Sigmoid colon (tissue), 7 donors: ENCODE results near the gene MAP3K15. TPM values are rescaled to one million over a fixed set of nuclear protein-coding genes. Genes with fewer than 3 reads are reported as not detected.
"Not testable (repeated sequence)": the region's sequence is repeated elsewhere in the genome, so short reads cannot be mapped to it uniquely, and the experiment has no call there.

Experiments
- DNase-seq: peaks from one replicate; pipeline ENCODE4 v3.0.0-alpha.2; 2019
- H3K27ac ChIP-seq, 4 donors: fragments of 200-600 bp; sonication (generic); one replicate each; pipeline ENCODE4 v1.5.1; 2016 to 2019; ENCODE audit warnings: mild to moderate bottlenecking in 1 of 4
- H3K27me3 ChIP-seq, 3 donors: fragments of 200-600 bp; sonication (generic); one replicate each; pipeline ENCODE4 v1.5.1; 2019; ENCODE audit warnings: mild to moderate bottlenecking in 1 of 3
- H3K36me3 ChIP-seq, 4 donors: fragments of 200-600 bp; sonication (generic); one replicate each; pipeline ENCODE4 v1.5.1; 2016 to 2019
- H3K4me1 ChIP-seq, 4 donors: fragments of 200-600 bp; sonication (generic); one replicate each; pipeline ENCODE4 v1.5.1; 2017 to 2019
- H3K4me3 ChIP-seq, 4 donors: fragments of 200-600 bp; sonication (generic); one replicate each; pipeline ENCODE4 v1.5.1; 2017 to 2019; ENCODE audit warnings: mild to moderate bottlenecking in 2 of 4, moderate library complexity in 1 of 4
- H3K9me3 ChIP-seq, 4 donors: fragments of 200-600 bp in 3 of 4; sonication (generic) in 3 of 4; one replicate each; pipeline versions ENCODE4 v1.5.1 to v1.6.1; 2013 to 2019
- CTCF ChIP-seq, 4 experiments: fragments of 450-650 bp in 3 of 4; fragments of 200-600 bp in 1 of 4; IDR thresholded peaks; one replicate each; pipeline ENCODE4 v1.5.1; 2016 to 2019; ENCODE audit warnings: antibody characterized with exemption in 4 of 4, mild to moderate bottlenecking in 3 of 4, moderate library complexity in 2 of 4
- EP300 ChIP-seq, 4 donors: sonication (generic); formaldehyde crosslinking; IDR thresholded peaks; one replicate each; pipeline ENCODE4 v1.6.1; 2017; ENCODE audit warnings: antibody characterized with exemption in 4 of 4
- POLR2A ChIP-seq, 2 donors: fragments of 450-650 bp; IDR thresholded peaks; one replicate each; pipeline ENCODE4 v1.6.1; 2016; ENCODE audit warnings: antibody characterized with exemption in 2 of 2, mild to moderate bottlenecking in 2 of 2, moderate library complexity in 2 of 2
- POLR2AphosphoS5 ChIP-seq, 4 donors: sonication (generic); formaldehyde crosslinking; IDR thresholded peaks; one replicate each; pipeline ENCODE4 v1.6.1; 2017; ENCODE audit warnings: antibody characterized with exemption in 4 of 4
- WGBS, 2 donors: extraction: QIAGEN DNeasy Blood & Tissue Kit; methylation state at CpG; one replicate each; pipeline ENCODE4 v1.1.7; 2013; 5-methylcytosine and 5-hydroxymethylcytosine counted together
- intact Hi-C: fragments of 100-400 bp; cut with DNase I; formaldehyde crosslinking; loops from one replicate; pipeline ENCODE4 v1.15.1; 2023
- polyA plus RNA-seq, 3 donors: library from polyadenylated mRNA; stranded (reverse); fragments of 200-250 nt; gene quantifications; one replicate each; pipeline ENCODE4 v1.2.3, GENCODE V29; 2013
- total RNA-seq, 4 donors: library from RNA; depleted of rRNA; stranded (reverse); fragments of >200 nt; gene quantifications; one replicate each; pipeline ENCODE4 v1.1.0, GENCODE V29; 2016
- donor health status: healthy with polysubstance abuse.
- donor health status: Bipolar disorder and iron deficiency.
- donor health status: healthy.

Gene MAP3K15
- total and polyA plus RNA-seq, 7 donors: 0.14 to 0.69 (median 0.15) TPM; not detected in 4

GRCh38 chrX:19443869-19444526 lies 71.3 kb downstream of the MAP3K15 start:
- Histone ChIP-seq H3K4me1 (no peaks in the 10 kb centered on the region), H3K4me3 (no peak overlapping the region), H3K27me3 (no peaks in the 10 kb centered on the region), H3K36me3 (no peaks in the 10 kb centered on the region), H3K27ac (no peak overlapping the region), H3K9me3 (no peaks in the 10 kb centered on the region)
- intact Hi-C loops: no loop called here
- DNase-seq: no peak
- WGBS, 2 donors: 89 to 92% methylated on average over 10 of the region's 10 CpGs
- TF ChIP-seq POLR2A (IDR thresholded peaks at IDR 0.05) (no peak), POLR2AphosphoS5 (IDR thresholded peaks at IDR 0.05) (no peak), EP300 (IDR thresholded peaks at IDR 0.05) (no peak), CTCF (IDR thresholded peaks at IDR 0.05) (no peak)

- DNase-seq: no peak
- Histone ChIP-seq H3K4me1 (no peaks in the 10 kb centered on the region), H3K27ac (no peak overlapping the region), H3K27me3 (no peaks in the 10 kb centered on the region), H3K9me3 (no peaks in the 10 kb centered on the region), H3K4me3 (no peak overlapping the region), H3K36me3 (no peaks in the 10 kb centered on the region)
- TF ChIP-seq POLR2AphosphoS5 (IDR thresholded peaks at IDR 0.05): no peak
- TF ChIP-seq EP300 (IDR thresholded peaks at IDR 0.05): no peak
- no peak for TF ChIP-seq POLR2A (IDR thresholded peaks at IDR 0.05)
- TF ChIP-seq CTCF (IDR thresholded peaks at IDR 0.05): no peak
- 31 to 36% methylated on average over 3 of the region's 3 CpGs for WGBS, 2 donors
- intact Hi-C loops: no loop called here
Observed at GRCh38 chrX:19440713-19441112, 74.6 kb downstream of the MAP3K15 start.

GRCh38 chrX:19422661-19423060 lies 92.6 kb downstream of the MAP3K15 start:
- H3K9me3 ChIP-seq, intact Hi-C loops, H3K27me3 ChIP-seq, H3K27ac ChIP-seq, H3K4me3 ChIP-seq, H3K4me1 ChIP-seq, DNase-seq, H3K36me3 ChIP-seq: not testable (repeated sequence)
- WGBS, 2 donors: 78 to 89% methylated on average over 4 of the region's 4 CpGs

GRCh38 chrX:19410259-19410658 lies 105.0 kb downstream of the MAP3K15 start:
- Histone ChIP-seq H3K27ac (no peak overlapping the region), H3K4me1 (no peaks in the 10 kb centered on the region), H3K9me3 (no peaks in the 10 kb centered on the region), H3K36me3 (no peaks in the 10 kb centered on the region), H3K27me3 (no peaks in the 10 kb centered on the region), H3K4me3 (no peak overlapping the region)
- intact Hi-C loops: no loop called here
- WGBS, 2 donors: 93 to 98% methylated on average over 2 of the region's 2 CpGs
- DNase-seq: no peak
- TF ChIP-seq CTCF (IDR thresholded peaks at IDR 0.05) (no peak), POLR2AphosphoS5 (IDR thresholded peaks at IDR 0.05) (no peak), POLR2A (IDR thresholded peaks at IDR 0.05) (no peak), EP300 (IDR thresholded peaks at IDR 0.05) (no peak)

GRCh38 chrX:19403696-19404095 lies 111.6 kb downstream of the MAP3K15 start:
- Histone ChIP-seq H3K27ac (no peak overlapping the region), H3K4me3 (no peak overlapping the region), H3K36me3 (no peaks in the 10 kb centered on the region), H3K4me1 (no peaks in the 10 kb centered on the region), H3K9me3 (no peaks in the 10 kb centered on the region), H3K27me3 (no peaks in the 10 kb centered on the region)
- no peak for TF ChIP-seq EP300 (IDR thresholded peaks at IDR 0.05)
- no peak for TF ChIP-seq POLR2AphosphoS5 (IDR thresholded peaks at IDR 0.05)
- no peak for TF ChIP-seq POLR2A (IDR thresholded peaks at IDR 0.05)
- TF ChIP-seq CTCF (IDR thresholded peaks at IDR 0.05): no peak
- intact Hi-C loops: no loop called here
- no peak for DNase-seq
